Gastroesophageal sphincter (tissue), 4 donors: ENCODE data around the gene DYRK1A. TPM values are rescaled to one million over a fixed set of nuclear protein-coding genes. Genes with fewer than 3 reads are reported as not detected.

Source experiments
- ATAC-seq: fragments of 150-250 bp; one replicate; pipeline ENCODE4 v1.9.1; 2016; ENCODE audit warnings: mild to moderate bottlenecking, moderate library complexity
- H3K27ac ChIP-seq, 4 donors: fragments of 200-600 bp; sonication (generic) in 3 of 4; 1 replicate in 3 of 4; 2 replicates in 1 of 4; pipeline ENCODE4 v1.5.1; 2016 to 2019
- H3K27me3 ChIP-seq: fragments of 200-600 bp; sonication (generic); one replicate; pipeline ENCODE4 v1.5.1; 2019
- H3K36me3 ChIP-seq, 2 donors: fragments of 200-600 bp; sonication (generic); one replicate each; pipeline ENCODE4 v1.5.1; 2019; ENCODE audit warnings: control low read depth in 1 of 2
- H3K4me1 ChIP-seq, 3 donors: fragments of 200-600 bp; sonication (generic); 1 replicate in 2 of 3; 2 replicates in 1 of 3; pipeline ENCODE4 v1.5.1; 2016 to 2019; ENCODE audit warnings: control low read depth in 2 of 3
- H3K4me3 ChIP-seq, 2 donors: fragments of 200-600 bp; sonication (generic); one replicate each; pipeline ENCODE4 v1.5.1; 2019; ENCODE audit warnings: mild to moderate bottlenecking in 1 of 2, moderate library complexity in 1 of 2
- H3K9me3 ChIP-seq, 3 donors: fragments of 200-600 bp; sonication (generic); one replicate each; pipeline ENCODE4 v1.5.1; 2017 to 2019; ENCODE audit warnings: control low read depth in 2 of 3
- EP300 ChIP-seq: sonication (generic); formaldehyde crosslinking; IDR thresholded peaks from one replicate; pipeline ENCODE4 v1.6.1; 2017; ENCODE audit warnings: antibody characterized with exemption, mild to moderate bottlenecking
- POLR2A ChIP-seq, 2 donors: fragments of 450-650 bp; IDR thresholded peaks; one replicate each; pipeline ENCODE4 v1.6.1; 2017; ENCODE audit warnings: antibody characterized with exemption in 2 of 2, mild to moderate bottlenecking in 2 of 2, moderate library complexity in 1 of 2
- POLR2AphosphoS5 ChIP-seq: sonication (generic); formaldehyde crosslinking; IDR thresholded peaks from one replicate; pipeline ENCODE4 v1.6.1; 2017; ENCODE audit warnings: antibody characterized with exemption
- WGBS, 2 donors: methylation state at CpG; one replicate each; pipeline ENCODE4 v1.1.5; 2018; ENCODE audit warnings: low coverage in 1 of 2; 5-methylcytosine and 5-hydroxymethylcytosine counted together
- total RNA-seq, 4 donors: library from RNA; depleted of rRNA; stranded (reverse); fragments of >200 nt; gene quantifications; one replicate each; pipeline ENCODE4 v1.1.0, GENCODE V29; 2016
- TF ChIP-seq, protein P1 (sequence below), 4 experiments: fragments of 200-600 bp in 2 of 4; fragments of 450-650 bp in 2 of 4; sonication (generic) in 1 of 4; IDR thresholded peaks; one replicate each; pipeline ENCODE4 v1.5.1; 2017 to 2019; ENCODE audit warnings: antibody characterized with exemption in 4 of 4, mild to moderate bottlenecking in 2 of 4, moderate library complexity in 2 of 4

Gene DYRK1A
- total RNA-seq, 4 donors from 2014 or later: 85.1 to 102 (median 94.0) TPM

- 81 to 88% methylated on average over 3 to 5 of the region's 8 CpGs for WGBS, 2 donors
- Histone ChIP-seq H3K9me3 (no peaks in the 10 kb centered on the region), H3K27me3 (no peaks in the 10 kb centered on the region), H3K36me3 (no peaks in the 10 kb centered on the region), H3K4me1 (no peaks in the 10 kb centered on the region), H3K4me3 (no peak overlapping the region), H3K27ac (no peak overlapping the region)
- no peak for ATAC-seq
- TF ChIP-seq POLR2AphosphoS5: no peak
- no peak for TF ChIP-seq POLR2A (IDR thresholded peaks at IDR 0.05)
- TF ChIP-seq EP300: no peak
- TF ChIP-seq, protein P1, sequence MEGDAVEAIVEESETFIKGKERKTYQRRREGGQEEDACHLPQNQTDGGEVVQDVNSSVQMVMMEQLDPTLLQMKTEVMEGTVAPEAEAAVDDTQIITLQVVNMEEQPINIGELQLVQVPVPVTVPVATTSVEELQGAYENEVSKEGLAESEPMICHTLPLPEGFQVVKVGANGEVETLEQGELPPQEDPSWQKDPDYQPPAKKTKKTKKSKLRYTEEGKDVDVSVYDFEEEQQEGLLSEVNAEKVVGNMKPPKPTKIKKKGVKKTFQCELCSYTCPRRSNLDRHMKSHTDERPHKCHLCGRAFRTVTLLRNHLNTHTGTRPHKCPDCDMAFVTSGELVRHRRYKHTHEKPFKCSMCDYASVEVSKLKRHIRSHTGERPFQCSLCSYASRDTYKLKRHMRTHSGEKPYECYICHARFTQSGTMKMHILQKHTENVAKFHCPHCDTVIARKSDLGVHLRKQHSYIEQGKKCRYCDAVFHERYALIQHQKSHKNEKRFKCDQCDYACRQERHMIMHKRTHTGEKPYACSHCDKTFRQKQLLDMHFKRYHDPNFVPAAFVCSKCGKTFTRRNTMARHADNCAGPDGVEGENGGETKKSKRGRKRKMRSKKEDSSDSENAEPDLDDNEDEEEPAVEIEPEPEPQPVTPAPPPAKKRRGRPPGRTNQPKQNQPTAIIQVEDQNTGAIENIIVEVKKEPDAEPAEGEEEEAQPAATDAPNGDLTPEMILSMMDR (IDR thresholded peaks at IDR 0.05): no peak
Observed at GRCh38 chr21:37557261-37557950, 190.8 kb downstream of the DYRK1A start.

DNA sequence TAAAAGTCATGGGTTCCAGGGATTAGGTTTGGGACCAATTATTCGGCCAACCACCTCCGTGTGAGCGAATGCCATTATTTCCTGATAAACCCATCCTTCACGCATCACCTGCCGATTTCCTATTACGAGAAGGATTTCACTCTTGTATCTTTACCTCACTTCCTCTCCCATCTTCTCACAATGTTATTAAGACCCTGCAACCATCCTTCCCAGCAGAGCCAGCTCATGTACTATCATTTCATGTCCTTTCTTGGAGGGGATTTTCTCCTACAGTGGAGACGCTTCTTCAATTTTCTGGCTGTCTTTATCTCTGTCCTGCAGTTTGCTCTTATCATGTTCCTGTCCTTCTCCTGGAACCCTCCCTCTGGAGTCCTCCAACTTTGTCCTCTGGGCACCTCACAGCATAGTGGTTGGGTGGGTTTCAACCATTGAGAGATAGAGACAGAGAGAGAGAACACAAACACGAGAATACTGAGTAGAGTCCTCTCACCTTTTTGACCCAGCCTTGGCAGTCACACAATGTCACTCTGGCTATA lies 192.2 kb downstream of the DYRK1A start:
- peaks cover 0 to 9% (median 0%) of the 10 kb centered on the region in 3 donors for H3K4me1 ChIP-seq
- 92 to 100% methylated on average over 6 to 8 of the region's 8 CpGs for WGBS, 2 donors
- no peak overlapping the region for H3K4me3 ChIP-seq
- H3K27ac ChIP-seq: no peak overlapping the region
- ATAC-seq: no peak
- no peaks in the 10 kb centered on the region for H3K9me3 ChIP-seq
- no peaks in the 10 kb centered on the region for H3K36me3 ChIP-seq
- TF ChIP-seq POLR2AphosphoS5: no peak
- no peak for TF ChIP-seq EP300
- TF ChIP-seq POLR2A (IDR thresholded peaks at IDR 0.05): no peak
- TF ChIP-seq, protein P1 (IDR thresholded peaks at IDR 0.05): no peak
- H3K27me3 ChIP-seq: no peaks in the 10 kb centered on the region

GRCh38 chr21:37560385-37560784 lies 193.8 kb downstream of the DYRK1A start:
- H3K4me3 ChIP-seq: no peak overlapping the region
- no peak for TF ChIP-seq POLR2AphosphoS5
- TF ChIP-seq POLR2A (IDR thresholded peaks at IDR 0.05): no peak
- no peak for TF ChIP-seq EP300
- TF ChIP-seq, protein P1 (IDR thresholded peaks at IDR 0.05): no peak
- no peak for ATAC-seq
- no peaks in the 10 kb centered on the region for H3K27me3 ChIP-seq
- H3K36me3 ChIP-seq: no peaks in the 10 kb centered on the region
- no peaks in the 10 kb centered on the region for H3K9me3 ChIP-seq
- H3K27ac ChIP-seq: no peak overlapping the region
- H3K4me1 ChIP-seq: peaks cover 0 to 23% (median 4%) of the 10 kb centered on the region in 3 donors
- WGBS, 2 donors: 82 to 100% methylated on average over 1 to 2 of the region's 5 CpGs

- peaks cover 0 to 27% (median 4%) of the 10 kb centered on the region in 3 donors for H3K4me1 ChIP-seq
- no peaks in the 10 kb centered on the region for H3K27me3 ChIP-seq
- WGBS, 2 donors: 100% methylated on average over 3 of the region's 7 CpGs
- no peaks in the 10 kb centered on the region for H3K36me3 ChIP-seq
- ATAC-seq: no peak
- TF ChIP-seq POLR2A (IDR thresholded peaks at IDR 0.05) (no peak), EP300 (no peak), POLR2AphosphoS5 (no peak)
- TF ChIP-seq, protein P1 (IDR thresholded peaks at IDR 0.05): no peak
- no peaks in the 10 kb centered on the region for H3K9me3 ChIP-seq
- H3K4me3 ChIP-seq: no peak overlapping the region
- no peak overlapping the region for H3K27ac ChIP-seq
Observed at GRCh38 chr21:37561506-37561905, 194.9 kb downstream of the DYRK1A start.
